SK-N-SH treated with all-trans-retinoic acid at 6 μM for 48 hours (cell line): ENCODE data around the gene TYW1B.
"Not testable (repeated sequence)": the region's sequence is repeated elsewhere in the genome, so short reads cannot be mapped to it uniquely, and the experiment has no call there.

Experiments
- CSDC2 ChIP-seq: fragments of 250-450 bp; sonication (Bioruptor Pico); IDR thresholded peaks from 2 replicates; pipeline ENCODE4 v1.5.0; 2020; ENCODE audit warnings: mild to moderate bottlenecking, moderate library complexity
- PPARA ChIP-seq: fragments of 250-450 bp; sonication (Bioruptor Pico); IDR thresholded peaks from 2 replicates; pipeline ENCODE4 v1.5.0; 2020; ENCODE audit warnings: mild to moderate bottlenecking, borderline replicate concordance

DNA sequence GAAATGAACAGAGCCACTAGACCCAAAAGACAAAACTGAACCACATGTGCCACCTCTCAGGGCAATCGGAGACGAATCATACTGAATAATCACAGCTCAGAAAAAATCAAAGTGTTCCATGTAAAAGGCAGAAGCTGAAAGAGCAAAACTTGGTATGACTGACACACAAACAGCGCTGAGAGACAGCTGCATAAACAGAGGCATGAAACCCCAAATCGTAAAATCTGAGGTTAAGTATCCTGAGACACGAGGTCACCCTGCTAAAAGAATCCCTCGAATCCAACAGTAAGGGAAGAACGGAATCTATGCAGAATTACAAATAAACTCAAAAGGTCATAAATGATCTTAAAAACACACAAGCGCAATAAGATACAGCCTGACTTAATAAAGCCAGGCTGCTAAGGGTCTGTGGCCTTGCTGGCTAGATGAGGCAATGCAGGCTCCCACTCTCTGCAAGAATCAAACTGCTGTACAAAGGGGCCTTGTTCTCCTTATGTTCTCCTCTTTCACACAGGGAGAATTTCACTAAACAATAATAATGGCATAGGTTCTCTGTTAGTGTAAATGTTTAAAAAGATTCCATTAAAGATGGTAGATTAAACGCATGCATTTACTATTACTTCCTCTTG, 247.7 kb downstream of the TYW1B start:
- TF ChIP-seq CSDC2; PPARA (CRISPR knock-in tag): not testable (repeated sequence)
